Neural cell (in vitro differentiated cells): ENCODE results near the gene CYBRD1. TPM values are rescaled to one million over a fixed set of nuclear protein-coding genes. Genes with fewer than 3 reads are reported as not detected.

Experiments
- H2AFZ ChIP-seq: fragments of 200-600, 300-800 bp; sonication (generic), shearing (Covaris generic); 2 replicates; pipeline ENCODE4 v1.6.0; 2014; ENCODE audit warnings: low read depth, mild to moderate bottlenecking, antibody characterized with exemption, low read length, moderate library complexity
- H3F3A ChIP-seq: fragments of 200-600 bp; shearing (Covaris generic); 2 replicates; pipeline ENCODE4 v1.6.1; 2016; ENCODE audit warnings: mild to moderate bottlenecking, moderate library complexity, mixed read lengths, antibody characterized with exemption, low read length; ENCODE audit not compliant: insufficient read depth, poor library complexity, severe bottlenecking
- H3K27ac ChIP-seq: fragments of 200-600, 300-800 bp; sonication (generic), shearing (Covaris generic); 2 replicates; pipeline ENCODE4 v1.5.1; 2014; ENCODE audit warnings: mild to moderate bottlenecking, low read length, moderate library complexity
- H3K27me3 ChIP-seq: fragments of 300-800, 200-600 bp; sonication (generic), shearing (Covaris generic); 2 replicates; pipeline ENCODE4 v1.6.0; 2014; ENCODE audit warnings: mild to moderate bottlenecking, low read depth, low read length, moderate library complexity; ENCODE audit not compliant: insufficient read depth
- H3K36me3 ChIP-seq: fragments of 300-800, 200-600 bp; sonication (generic), shearing (Covaris generic); 2 replicates; pipeline ENCODE4 v1.5.1; 2014; ENCODE audit warnings: mild to moderate bottlenecking, antibody characterized with exemption, low read length, moderate library complexity; ENCODE audit not compliant: insufficient read depth
- H3K4me2 ChIP-seq: fragments of 300-800, 200-600 bp; sonication (generic), shearing (Covaris generic); 2 replicates; pipeline ENCODE4 v1.6.0; 2014; ENCODE audit warnings: mild to moderate bottlenecking, low read length
- H3K4me3 ChIP-seq: fragments of 300-800, 200-600 bp; sonication (generic), shearing (Covaris generic); 2 replicates; pipeline ENCODE4 v1.5.1; 2014; ENCODE audit warnings: mild to moderate bottlenecking, low read length, moderate library complexity
- H3K79me2 ChIP-seq: fragments of 200-600 bp; shearing (Covaris generic); replicated peaks from 2 replicates; pipeline ENCODE4 v1.6.0; 2014; ENCODE audit warnings: mild to moderate bottlenecking, low read length, moderate library complexity; ENCODE audit not compliant: insufficient read depth
- H3K9ac ChIP-seq: fragments of 300-800, 200-600 bp; sonication (generic), shearing (Covaris generic); 2 replicates; pipeline ENCODE4 v1.6.1; 2016; ENCODE audit warnings: mild to moderate bottlenecking, low read length, mixed read lengths
- H3K9me2 ChIP-seq: fragments of 200-600 bp; shearing (Covaris generic); 2 replicates; pipeline ENCODE4 v1.6.1; 2016; ENCODE audit warnings: mild to moderate bottlenecking, low read length, mixed read lengths; ENCODE audit not compliant: insufficient read depth
- H3K9me3 ChIP-seq: fragments of 200-600, 300-800 bp; sonication (generic), shearing (Covaris generic); 2 replicates; pipeline ENCODE4 v1.6.1; 2016; ENCODE audit warnings: mild to moderate bottlenecking, mixed run types, low read length, moderate library complexity, mixed read lengths
- H4K20me1 ChIP-seq: fragments of 200-600 bp; shearing (Covaris generic); 2 replicates; pipeline ENCODE4 v1.6.1; 2016; ENCODE audit warnings: mild to moderate bottlenecking, mixed run types; ENCODE audit not compliant: insufficient read depth
- CTCF ChIP-seq: fragments of 450-650 bp; IDR thresholded peaks from 2 replicates; pipeline ENCODE4 v1.5.1; 2014; ENCODE audit warnings: antibody characterized with exemption, mild to moderate bottlenecking, moderate library complexity; ENCODE audit not compliant: poor library complexity, severe bottlenecking
- EP300 ChIP-seq: fragments of 450-650 bp; conservative IDR thresholded peaks from 2 replicates; pipeline ENCODE4 v1.6.1; 2014; ENCODE audit warnings: antibody characterized with exemption, mild to moderate bottlenecking, moderate library complexity; ENCODE audit not compliant: poor library complexity, severe bottlenecking
- EZH2 ChIP-seq: fragments of 200-600, 300-800 bp; shearing (Covaris generic), sonication (generic); IDR thresholded peaks from 2 replicates; pipeline ENCODE4 v1.6.1; 2014; ENCODE audit warnings: antibody characterized with exemption, low read length, borderline replicate concordance, mild to moderate bottlenecking; ENCODE audit not compliant: insufficient read depth, poor library complexity, severe bottlenecking
- MXI1 ChIP-seq: fragments of 450-650 bp; conservative IDR thresholded peaks from 2 replicates; pipeline ENCODE4 v1.6.1; 2014; ENCODE audit warnings: antibody characterized with exemption, mild to moderate bottlenecking; ENCODE audit not compliant: poor library complexity, severe bottlenecking
- POLR2AphosphoS5 ChIP-seq: IDR thresholded peaks from 2 replicates; pipeline ENCODE4 v1.6.1; 2012
- RAD21 ChIP-seq: fragments of 450-650 bp; conservative IDR thresholded peaks from 2 replicates; pipeline ENCODE4 v1.6.1; 2014; ENCODE audit warnings: antibody characterized with exemption, mild to moderate bottlenecking, moderate library complexity
- REST ChIP-seq: IDR thresholded peaks from 2 replicates; pipeline ENCODE4 v1.6.1; 2012; ENCODE audit warnings: borderline replicate concordance
- SMC3 ChIP-seq: fragments of 450-650 bp; conservative IDR thresholded peaks from 2 replicates; pipeline ENCODE4 v1.6.1; 2014; ENCODE audit warnings: antibody characterized with exemption, mild to moderate bottlenecking, moderate library complexity; ENCODE audit not compliant: poor library complexity
- TAF1 ChIP-seq: IDR thresholded peaks from 2 replicates; pipeline ENCODE4 v1.6.1; 2012; ENCODE audit warnings: low read depth
- polyA plus RNA-seq: library from polyadenylated mRNA; depleted of rRNA; stranded (reverse); fragments of >200 nt; gene quantifications from 2 replicates; pipeline ENCODE4 v1.2.3, GENCODE V29; 2014

CYBRD1 gene
- polyA plus RNA-seq, 1 donor from 2014 or later: 0.10 TPM

GRCh38 chr2:171590116-171590515 is 67.8 kb downstream of the CYBRD1 start:
- H3K9me2 ChIP-seq: no peaks in the 10 kb centered on the region
- H3K36me3 ChIP-seq: no peaks in the 10 kb centered on the region
- H3K79me2 ChIP-seq: no peaks in the 10 kb centered on the region
- H3K4me2 ChIP-seq: no peak overlapping the region
- H3K27me3 ChIP-seq: no peaks in the 10 kb centered on the region
- no peak for TF ChIP-seq REST
- TF ChIP-seq RAD21: no peak
- TF ChIP-seq MXI1: no peak
- no peak for TF ChIP-seq SMC3
- TF ChIP-seq POLR2AphosphoS5: no peak
- H3F3A ChIP-seq: no peaks in the 10 kb centered on the region
- no peak overlapping the region for H3K4me3 ChIP-seq
- H3K9me3 ChIP-seq: no peaks in the 10 kb centered on the region
- no peak overlapping the region for H3K9ac ChIP-seq
- no peaks in the 10 kb centered on the region for H4K20me1 ChIP-seq
- no peak overlapping the region for H3K27ac ChIP-seq
- no peak overlapping the region for H2AFZ ChIP-seq

- no peaks in the 10 kb centered on the region for H3K9me2 ChIP-seq
- no peaks in the 10 kb centered on the region for H3K9me3 ChIP-seq
- no peaks in the 10 kb centered on the region for H3K36me3 ChIP-seq
- H2AFZ ChIP-seq: no peak overlapping the region
- no peak overlapping the region for H3K9ac ChIP-seq
- H4K20me1 ChIP-seq: no peaks in the 10 kb centered on the region
- H3K4me3 ChIP-seq: no peak overlapping the region
- no peaks in the 10 kb centered on the region for H3K79me2 ChIP-seq
- no peaks in the 10 kb centered on the region for H3F3A ChIP-seq
- no peak overlapping the region for H3K4me2 ChIP-seq
- TF ChIP-seq POLR2AphosphoS5: no peak
- no peak for TF ChIP-seq SMC3
- TF ChIP-seq RAD21: no peak
- no peak for TF ChIP-seq EZH2
- no peaks in the 10 kb centered on the region for H3K27me3 ChIP-seq
- H3K27ac ChIP-seq: no peak overlapping the region
Measured at GRCh38 chr2:171592036-171592555, 69.8 kb downstream of the CYBRD1 start.

GRCh38 chr2:171595456-171595855 is 73.2 kb downstream of the CYBRD1 start:
- no peaks in the 10 kb centered on the region for H3F3A ChIP-seq
- no peak overlapping the region for H2AFZ ChIP-seq
- H4K20me1 ChIP-seq: no peaks in the 10 kb centered on the region
- no peak overlapping the region for H3K9ac ChIP-seq
- no peak overlapping the region for H3K4me3 ChIP-seq
- H3K79me2 ChIP-seq: no peaks in the 10 kb centered on the region
- no peaks in the 10 kb centered on the region for H3K9me3 ChIP-seq
- H3K36me3 ChIP-seq: no peaks in the 10 kb centered on the region
- no peak for TF ChIP-seq TAF1
- no peak for TF ChIP-seq POLR2AphosphoS5
- no peak for TF ChIP-seq RAD21
- no peak for TF ChIP-seq SMC3
- TF ChIP-seq EP300: no peak
- TF ChIP-seq CTCF: no peak
- TF ChIP-seq MXI1: no peak
- TF ChIP-seq REST: no peak
- TF ChIP-seq EZH2: no peak
- H3K9me2 ChIP-seq: no peaks in the 10 kb centered on the region
- H3K27ac ChIP-seq: no peak overlapping the region
- H3K27me3 ChIP-seq: no peaks in the 10 kb centered on the region
- H3K4me2 ChIP-seq: no peak overlapping the region
